Duodenal mucosa (tissue), 2 donors: Measurements from ENCODE around the gene CDH20.
A peak's percentile ranks its signal among the peaks of the same experiment; 100 is the strongest.
"Not testable (repeated sequence)": the region's sequence is repeated elsewhere in the genome, so short reads cannot be mapped to it uniquely, and the experiment has no call there.

Source experiments
- H3K27ac ChIP-seq: one replicate; pipeline ENCODE4 v1.7.0; 2013; ENCODE audit warnings: low read depth, low read length
- H3K27me3 ChIP-seq, 2 donors: one replicate each; pipeline ENCODE4 v1.7.0; 2013; ENCODE audit warnings: low read length in 2 of 2, control low read depth in 1 of 2; ENCODE audit not compliant: insufficient read depth in 2 of 2, control insufficient read depth in 1 of 2
- H3K36me3 ChIP-seq, 2 donors: one replicate each; pipeline ENCODE4 v1.7.0; 2013; ENCODE audit warnings: low read length in 2 of 2, control low read depth in 1 of 2; ENCODE audit not compliant: insufficient read depth in 2 of 2, control insufficient read depth in 1 of 2
- H3K4me1 ChIP-seq, 2 donors: one replicate each; pipeline ENCODE4 v1.7.0; 2013; ENCODE audit warnings: low read length in 2 of 2, control low read depth in 1 of 2; ENCODE audit not compliant: insufficient read depth in 2 of 2, control insufficient read depth in 1 of 2
- H3K4me3 ChIP-seq, 2 donors: one replicate each; pipeline ENCODE4 v1.7.0; 2013; ENCODE audit warnings: low read length in 2 of 2, low read depth in 1 of 2
- H3K9ac ChIP-seq, 2 donors: one replicate each; pipeline ENCODE4 v1.7.0; 2013; ENCODE audit warnings: low read length in 2 of 2, low read depth in 1 of 2
- H3K9me3 ChIP-seq, 2 donors: one replicate each; pipeline ENCODE4 v1.7.0; 2013; ENCODE audit warnings: low read length in 2 of 2, control low read depth in 1 of 2; ENCODE audit not compliant: control insufficient read depth in 1 of 2

The CDH20 gene

GRCh38 chr18:61340148-61340547 is 6.9 kb downstream of the CDH20 start:
- Histone ChIP-seq H3K9ac (no peak overlapping the region), H3K27me3 (peaks cover 11 to 17% of the 10 kb centered on the region in 2 donors), H3K4me1 (no peaks in the 10 kb centered on the region), H3K36me3 (no peaks in the 10 kb centered on the region), H3K27ac (no peak overlapping the region), H3K4me3 (no peak overlapping the region), H3K9me3 (no peaks in the 10 kb centered on the region)

GRCh38 chr18:61348230-61348629 is 15.0 kb downstream of the CDH20 start:
- Histone ChIP-seq H3K4me3 (no peak overlapping the region), H3K9ac (no peak overlapping the region), H3K27ac (no peak overlapping the region), H3K27me3 (no peaks in the 10 kb centered on the region), H3K36me3 (no peaks in the 10 kb centered on the region), H3K9me3 (no peaks in the 10 kb centered on the region), H3K4me1 (peaks cover 3 to 4% of the 10 kb centered on the region in 2 donors)

- Histone ChIP-seq H3K27me3 (no peaks in the 10 kb centered on the region), H3K36me3 (no peaks in the 10 kb centered on the region), H3K27ac (no peak overlapping the region), H3K4me1 (peaks cover 3 to 4% of the 10 kb centered on the region in 2 donors), H3K4me3 (no peak overlapping the region), H3K9me3 (no peaks in the 10 kb centered on the region), H3K9ac (no peak overlapping the region)
Observed at GRCh38 chr18:61350578-61350977, 17.3 kb downstream of the CDH20 start.

- Histone ChIP-seq H3K27me3 (no peaks in the 10 kb centered on the region), H3K36me3 (no peaks in the 10 kb centered on the region), H3K4me1 (peaks cover 3 to 4% of the 10 kb centered on the region in 2 donors), H3K9me3 (no peaks in the 10 kb centered on the region), H3K4me3 (no peak overlapping the region), H3K27ac (no peak overlapping the region), H3K9ac (no peak overlapping the region)
Observed at GRCh38 chr18:61352059-61352458, 18.8 kb downstream of the CDH20 start.

GRCh38 chr18:61352611-61353010 is 19.4 kb downstream of the CDH20 start:
- Histone ChIP-seq H3K4me1 (peaks cover 3 to 4% of the 10 kb centered on the region in 2 donors), H3K4me3 (no peak overlapping the region), H3K27ac (no peak overlapping the region), H3K36me3 (no peaks in the 10 kb centered on the region), H3K9me3 (no peaks in the 10 kb centered on the region), H3K27me3 (no peaks in the 10 kb centered on the region), H3K9ac (no peak overlapping the region)

GRCh38 chr18:61360404-61361383 is 27.5 kb downstream of the CDH20 start:
- H3K9me3 ChIP-seq = no peaks in the 10 kb centered on the region
- H3K9ac ChIP-seq = no peak overlapping the region
- no peaks in the 10 kb centered on the region for H3K36me3 ChIP-seq
- no peaks in the 10 kb centered on the region for H3K4me1 ChIP-seq
- H3K4me3 ChIP-seq = peak overlapping the region in 1 of 2 donors; percentile 19
- no peaks in the 10 kb centered on the region for H3K27me3 ChIP-seq
- no peak overlapping the region for H3K27ac ChIP-seq

- no peaks in the 10 kb centered on the region for H3K4me1 ChIP-seq
- no peak overlapping the region for H3K4me3 ChIP-seq
- H3K9me3 ChIP-seq = no peaks in the 10 kb centered on the region
- H3K36me3 ChIP-seq = no peaks in the 10 kb centered on the region
- H3K9ac ChIP-seq = no peak overlapping the region
- no peak overlapping the region for H3K27ac ChIP-seq
- H3K27me3 ChIP-seq = no peaks in the 10 kb centered on the region
Observed at GRCh38 chr18:61362511-61362910, 29.3 kb downstream of the CDH20 start.

GRCh38 chr18:61364953-61365352 is 31.7 kb downstream of the CDH20 start:
- no peak overlapping the region for H3K4me3 ChIP-seq
- no peaks in the 10 kb centered on the region for H3K27me3 ChIP-seq
- no peaks in the 10 kb centered on the region for H3K4me1 ChIP-seq
- H3K9me3 ChIP-seq = no peaks in the 10 kb centered on the region
- no peak overlapping the region for H3K9ac ChIP-seq
- no peak overlapping the region for H3K27ac ChIP-seq
- no peaks in the 10 kb centered on the region for H3K36me3 ChIP-seq

GRCh38 chr18:61368001-61368400 is 34.8 kb downstream of the CDH20 start:
- no peak overlapping the region for H3K9ac ChIP-seq
- no peak overlapping the region for H3K27ac ChIP-seq
- H3K4me3 ChIP-seq = no peak overlapping the region
- no peaks in the 10 kb centered on the region for H3K27me3 ChIP-seq
- no peaks in the 10 kb centered on the region for H3K9me3 ChIP-seq
- H3K4me1 ChIP-seq = no peaks in the 10 kb centered on the region
- no peaks in the 10 kb centered on the region for H3K36me3 ChIP-seq

GRCh38 chr18:61369671-61370070 is 36.4 kb downstream of the CDH20 start:
- H3K27ac ChIP-seq, H3K27me3 ChIP-seq, H3K36me3 ChIP-seq, H3K4me3 ChIP-seq, H3K9me3 ChIP-seq, H3K4me1 ChIP-seq, H3K9ac ChIP-seq: not testable (repeated sequence)
